Spleen (tissue), 11 donors: ENCODE results near the gene UBL7. TPM values are rescaled to one million over a fixed set of nuclear protein-coding genes. Genes with fewer than 3 reads are reported as not detected.

ENCODE experiments used
- DNase-seq: peaks from one replicate; pipeline ENCODE4 v3.0.0-alpha.2; 2020
- H3K27ac ChIP-seq, 8 donors: fragments of 200-600 bp; sonication (generic) in 7 of 8; 1 replicate in 4 of 8; 2 replicates in 4 of 8; pipeline versions ENCODE4 v1.5.0 to v1.8.0; 2016 to 2021; ENCODE audit warnings: inconsistent platforms in 4 of 8, mild to moderate bottlenecking in 4 of 8, moderate library complexity in 1 of 8
- H3K27me3 ChIP-seq, 7 donors: fragments of 200-600 bp; sonication (generic) in 6 of 7; replicated peaks in 1 of 7; 1 replicate in 4 of 7; 2 replicates in 3 of 7; pipeline versions ENCODE4 v1.5.0 to v1.8.0; 2016 to 2021; ENCODE audit warnings: inconsistent platforms in 3 of 7, mild to moderate bottlenecking in 1 of 7
- H3K36me3 ChIP-seq, 6 donors: fragments of 200-600 bp; sonication (generic) in 5 of 6; 1 replicate in 4 of 6; 2 replicates in 2 of 6; pipeline versions ENCODE4 v1.5.0 to v1.8.0; 2016 to 2021; ENCODE audit warnings: inconsistent platforms in 2 of 6
- H3K4me1 ChIP-seq, 6 donors: fragments of 200-600 bp; sonication (generic) in 5 of 6; 1 replicate in 3 of 6; 2 replicates in 3 of 6; pipeline versions ENCODE4 v1.5.0 to v1.8.0; 2016 to 2021; ENCODE audit warnings: inconsistent platforms in 3 of 6
- H3K4me3 ChIP-seq, 8 donors: fragments of 200-600 bp; sonication (generic) in 7 of 8; 1 replicate in 4 of 8; 2 replicates in 4 of 8; pipeline versions ENCODE4 v1.5.0 to v1.8.0; 2016 to 2021; ENCODE audit warnings: inconsistent platforms in 4 of 8, mild to moderate bottlenecking in 4 of 8, moderate library complexity in 2 of 8
- H3K9me3 ChIP-seq, 8 donors: fragments of 200-600 bp; sonication (generic) in 7 of 8; 1 replicate in 4 of 8; 2 replicates in 4 of 8; pipeline versions ENCODE4 v1.5.0 to v1.8.0; 2016 to 2021; ENCODE audit warnings: inconsistent platforms in 4 of 8
- CTCF ChIP-seq, 11 experiments: fragments of 200-600 bp in 7 of 11; fragments of 450-650 bp in 4 of 11; sonication (generic) in 4 of 11; IDR thresholded peaks in 8 of 11; conservative IDR thresholded peaks in 3 of 11; 1 replicate in 7 of 11; 2 replicates in 4 of 11; pipeline versions ENCODE4 v1.4.0 to v1.8.0; 2016 to 2021; ENCODE audit warnings: antibody characterized with exemption in 11 of 11, inconsistent platforms in 4 of 11, mild to moderate bottlenecking in 1 of 11
- POLR2A ChIP-seq, 3 donors: fragments of 450-650 bp; IDR thresholded peaks; one replicate each; pipeline ENCODE4 v1.5.1; 2017; ENCODE audit warnings: antibody characterized with exemption in 3 of 3, mild to moderate bottlenecking in 1 of 3
- POLR2AphosphoS5 ChIP-seq, 3 donors: sonication (generic); formaldehyde crosslinking; IDR thresholded peaks; one replicate each; pipeline ENCODE4 v1.5.1; 2017; ENCODE audit warnings: antibody characterized with exemption in 3 of 3
- WGBS, 5 donors: extraction: QIAGEN DNeasy Blood & Tissue Kit in 3 of 5; methylation state at CpG; one replicate each; pipeline versions ENCODE4 v1.1.5 to v1.1.7; 2013 to 2018; 5-methylcytosine and 5-hydroxymethylcytosine counted together
- intact Hi-C: fragments of 100-400 bp; cut with DNase I; formaldehyde crosslinking; loops from one replicate; pipeline ENCODE4 v1.15.0; 2023; ENCODE audit warnings: low total_unique reads
- polyA plus RNA-seq, 3 donors: library from polyadenylated mRNA; stranded (reverse); fragments of 200-250 nt; gene quantifications; one replicate each; pipeline ENCODE4 v1.2.1, GENCODE V29; 2013
- total RNA-seq, 7 donors: library from RNA; depleted of rRNA in 3 of 7; stranded (reverse); fragments of >200 nt in 3 of 7; fragmentation: NEBNext Ultra II Directional in 4 of 7; extraction: Animal tissue kit (Norgen Biotek cat#: 25700) in 4 of 7; gene quantifications; one replicate each; pipeline versions ENCODE4 v1.1.0 to v1.2.1, GENCODE V29; 2016 to 2021
- donor health status: healthy with polysubstance abuse.
- donor health status: DM: no; HTN: no; CAD: no; lungs with moderate emphysema.
- donor health status: DM: no; HTN: no; CAD: no.
- donor health status: Bipolar disorder and iron deficiency.
- donor health status: healthy.
- donor health status: DM: no; HTN: no; CAD: no.
- donor health status: DM: yes; HTN: yes; CAD: no.

UBL7 gene
- total and polyA plus RNA-seq, 10 donors = 36.9 to 83.9 (median 47.7) TPM

- H3K9me3 ChIP-seq = no peaks in the 10 kb centered on the region
- no peak for TF ChIP-seq POLR2A (IDR thresholded peaks at IDR 0.05)
- TF ChIP-seq CTCF (IDR thresholded peaks at IDR 0.05 in 8 of 11, conservative IDR thresholded peaks at IDR 0.05 in 3 of 11) = no peak
- peak; percentile 88 for DNase-seq
- H3K4me1 ChIP-seq = peaks cover 30 to 80% (median 69%) of the 10 kb centered on the region in 6 donors
- intact Hi-C loops = no loop called here
- WGBS, 5 donors = 0 to 1% (median 1%) methylated on average over 4 to 64 of the region's 64 CpGs
- peaks cover 0 to 7% (median 0%) of the 10 kb centered on the region in 6 donors for H3K36me3 ChIP-seq
- H3K27me3 ChIP-seq = peaks cover 0 to 17% (median 0%) of the 10 kb centered on the region in 7 donors
- H3K4me3 ChIP-seq = peak overlapping the region; percentile 74 to 98 (median 88)
- H3K27ac ChIP-seq = peak overlapping the region; percentile 70 to 97 (median 93)
Observed at GRCh38 chr15:74432968-74433591, 27.9 kb downstream of the UBL7 start.

- Histone ChIP-seq H3K27me3 (peaks cover 0 to 17% (median 0%) of the 10 kb centered on the region in 7 donors), H3K9me3 (no peaks in the 10 kb centered on the region), H3K4me3 (peak overlapping the region; percentile 74 to 98 (median 88)), H3K27ac (peak overlapping the region; percentile 70 to 97 (median 93)), H3K36me3 (peaks cover 0 to 14% (median 0%) of the 10 kb centered on the region in 6 donors), H3K4me1 (peaks cover 35 to 86% (median 76%) of the 10 kb centered on the region in 6 donors)
- 14 to 38% (median 20%) methylated on average over 9 to 21 of the region's 21 CpGs for WGBS, 5 donors
- TF ChIP-seq POLR2A (IDR thresholded peaks at IDR 0.05) (no peak), POLR2AphosphoS5 (IDR thresholded peaks at IDR 0.05) (no peak)
- DNase-seq = no peak
- intact Hi-C loops = no loop called here
Observed at GRCh38 chr15:74432271-74432967, 28.5 kb downstream of the UBL7 start.

- peaks cover 35 to 94% (median 83%) of the 10 kb centered on the region in 6 donors for H3K4me1 ChIP-seq
- peak overlapping the region; percentile 74 to 98 (median 88) for H3K4me3 ChIP-seq
- no peaks in the 10 kb centered on the region for H3K9me3 ChIP-seq
- no peak for DNase-seq
- peaks cover 0 to 17% (median 0%) of the 10 kb centered on the region in 7 donors for H3K27me3 ChIP-seq
- H3K36me3 ChIP-seq = peaks cover 0 to 22% (median 0%) of the 10 kb centered on the region in 6 donors
- TF ChIP-seq POLR2AphosphoS5 (IDR thresholded peaks at IDR 0.05) (no peak), POLR2A (IDR thresholded peaks at IDR 0.05) (no peak), CTCF (IDR thresholded peaks at IDR 0.05 in 8 of 11, conservative IDR thresholded peaks at IDR 0.05 in 3 of 11) (no peak)
- 38 to 63% (median 48%) methylated on average over 8 of the region's 8 CpGs for WGBS, 5 donors
- H3K27ac ChIP-seq = peak overlapping the region; percentile 19 to 97 (median 93)
- intact Hi-C loops = no loop called here
Observed at GRCh38 chr15:74431645-74432044, 29.3 kb downstream of the UBL7 start.

- Histone ChIP-seq H3K4me3 (peak overlapping the region; percentile 74 to 98 (median 88)), H3K9me3 (no peaks in the 10 kb centered on the region), H3K4me1 (peaks cover 36 to 98% (median 89%) of the 10 kb centered on the region in 6 donors), H3K27ac (peak overlapping the region; percentile 68 to 97 (median 93)), H3K36me3 (peaks cover 0 to 27% (median 0%) of the 10 kb centered on the region in 6 donors), H3K27me3 (peaks cover 0 to 17% (median 0%) of the 10 kb centered on the region in 7 donors)
- intact Hi-C loops = no loop called here
- TF ChIP-seq POLR2A (IDR thresholded peaks at IDR 0.05) (no peak), POLR2AphosphoS5 (IDR thresholded peaks at IDR 0.05) (no peak), CTCF (IDR thresholded peaks at IDR 0.05 in 8 of 11, conservative IDR thresholded peaks at IDR 0.05 in 3 of 11) (no peak)
- DNase-seq = no peak
- WGBS, 5 donors = 50 to 71% (median 57%) methylated on average over 1 of the region's 1 CpG
Observed at GRCh38 chr15:74431116-74431515, 29.8 kb downstream of the UBL7 start.
